ENCODE data around the gene RPS4Y1. TPM values are rescaled to one million over a fixed set of nuclear protein-coding genes. Genes with fewer than 3 reads are reported as not detected.

RPS4Y1 gene
- total RNA-seq, 1 donor from 2014 or later: 255 TPM

DNA sequence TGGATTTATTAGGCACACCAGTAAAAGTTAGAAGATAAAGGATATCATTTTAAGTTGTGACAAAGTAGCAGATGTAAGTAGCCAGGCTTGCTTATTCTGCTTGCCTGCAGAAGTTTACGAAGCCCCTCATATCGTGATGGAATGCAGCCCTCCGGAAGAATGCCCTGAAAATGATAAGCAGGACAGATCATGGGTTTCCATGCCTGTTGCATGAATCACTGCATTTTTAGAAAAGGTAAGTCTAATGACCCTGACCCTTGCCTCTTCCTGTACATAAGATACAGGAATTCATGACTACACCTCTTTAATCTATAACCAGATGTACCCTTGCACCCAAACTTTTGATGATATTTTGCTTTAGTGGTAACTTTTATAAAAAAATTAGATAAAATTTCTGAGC, 16.9 kb upstream of the RPS4Y1 start:
- Mint-ChIP-seq H3K4me1 (ENCODE audit: unreplicated experiment) (no peaks in the 10 kb centered on the region), H3K4me3 (ENCODE audit: unreplicated experiment) (no peak overlapping the region), H3K27me3 (ENCODE audit: unreplicated experiment) (peaks cover 2% of the 10 kb centered on the region), H3K27ac (ENCODE audit: unreplicated experiment) (no peak overlapping the region), H3K9me3 (ENCODE audit: unreplicated experiment) (no peaks in the 10 kb centered on the region), H3K36me3 (ENCODE audit: low read depth, unreplicated experiment) (no peaks in the 10 kb centered on the region)
- TF ChIP-seq CTCF (IDR thresholded peaks at IDR 0.05; ENCODE audit: unreplicated experiment): no peak
- no peak for DNase-seq (ENCODE audit: low spot score)

DNA sequence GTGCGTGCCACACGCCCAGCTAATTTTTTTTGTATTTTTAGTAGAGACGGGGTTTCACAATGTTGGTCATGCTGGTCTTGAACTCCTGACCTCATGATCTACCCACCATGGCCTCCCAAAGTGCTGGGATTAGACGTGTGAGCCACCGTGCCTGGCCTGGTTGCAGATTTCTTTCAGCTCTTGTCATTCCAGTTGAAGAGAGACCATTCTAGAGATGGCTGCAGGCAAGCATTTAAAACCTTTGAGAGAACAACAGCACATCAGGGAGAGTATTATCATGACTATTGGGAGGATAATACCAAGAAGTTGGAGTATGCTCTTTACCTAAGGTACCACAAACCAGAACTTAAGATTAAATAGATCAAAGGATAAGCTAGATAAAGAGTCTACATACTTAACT, 12.9 kb upstream of the RPS4Y1 start:
- Mint-ChIP-seq H3K36me3 (ENCODE audit: low read depth, unreplicated experiment) (no peaks in the 10 kb centered on the region), H3K4me1 (ENCODE audit: unreplicated experiment) (no peaks in the 10 kb centered on the region), H3K9me3 (ENCODE audit: unreplicated experiment) (no peaks in the 10 kb centered on the region), H3K27ac (ENCODE audit: unreplicated experiment) (no peak overlapping the region), H3K27me3 (ENCODE audit: unreplicated experiment) (peaks cover 2% of the 10 kb centered on the region), H3K4me3 (ENCODE audit: unreplicated experiment) (no peak overlapping the region)
- DNase-seq (ENCODE audit: low spot score): no peak
- no peak for TF ChIP-seq CTCF (IDR thresholded peaks at IDR 0.05; ENCODE audit: unreplicated experiment)

- Mint-ChIP-seq H3K27me3 (ENCODE audit: unreplicated experiment) (peaks cover 3% of the 10 kb centered on the region), H3K9me3 (ENCODE audit: unreplicated experiment) (no peaks in the 10 kb centered on the region), H3K4me3 (ENCODE audit: unreplicated experiment) (no peak overlapping the region), H3K4me1 (ENCODE audit: unreplicated experiment) (peaks cover 3% of the 10 kb centered on the region), H3K36me3 (ENCODE audit: low read depth, unreplicated experiment) (no peaks in the 10 kb centered on the region), H3K27ac (ENCODE audit: unreplicated experiment) (no peak overlapping the region)
- no peak for TF ChIP-seq CTCF (IDR thresholded peaks at IDR 0.05; ENCODE audit: unreplicated experiment)
- DNase-seq (ENCODE audit: low spot score): no peak
Measured at GRCh38 chrY:2835230-2835629, 6.2 kb upstream of the RPS4Y1 start.

- H3K36me3 Mint-ChIP-seq (ENCODE audit: low read depth, unreplicated experiment): no peaks in the 10 kb centered on the region
- DNase-seq (ENCODE audit: low spot score): no peak
- no peak for TF ChIP-seq CTCF (IDR thresholded peaks at IDR 0.05; ENCODE audit: unreplicated experiment)
- peaks cover 3% of the 10 kb centered on the region for H3K27me3 Mint-ChIP-seq (ENCODE audit: unreplicated experiment)
- peaks cover 8% of the 10 kb centered on the region for H3K4me1 Mint-ChIP-seq (ENCODE audit: unreplicated experiment)
- H3K27ac Mint-ChIP-seq (ENCODE audit: unreplicated experiment): no peak overlapping the region
- no peaks in the 10 kb centered on the region for H3K9me3 Mint-ChIP-seq (ENCODE audit: unreplicated experiment)
- no peak overlapping the region for H3K4me3 Mint-ChIP-seq (ENCODE audit: unreplicated experiment)
Measured at GRCh38 chrY:2837078-2837477, 4.3 kb upstream of the RPS4Y1 start.

GRCh38 chrY:2837932-2838331, 3.5 kb upstream of the RPS4Y1 start:
- no peak for TF ChIP-seq CTCF (IDR thresholded peaks at IDR 0.05; ENCODE audit: unreplicated experiment)
- no peak overlapping the region for H3K27ac Mint-ChIP-seq (ENCODE audit: unreplicated experiment)
- H3K4me1 Mint-ChIP-seq (ENCODE audit: unreplicated experiment): peaks cover 15% of the 10 kb centered on the region

More at GRCh38 chrY:2837932-2838331, 3.5 kb upstream of the RPS4Y1 start:
- no peak for DNase-seq (ENCODE audit: low spot score)
- no peak overlapping the region for H3K4me3 Mint-ChIP-seq (ENCODE audit: unreplicated experiment)
- no peaks in the 10 kb centered on the region for H3K9me3 Mint-ChIP-seq (ENCODE audit: unreplicated experiment)
- peaks cover 3% of the 10 kb centered on the region for H3K27me3 Mint-ChIP-seq (ENCODE audit: unreplicated experiment)
- H3K36me3 Mint-ChIP-seq (ENCODE audit: low read depth, unreplicated experiment): peaks cover under 1% of the 10 kb centered on the region
